ENCODE results near the gene GIMAP5.

The GIMAP5 gene

GRCh38 chr7:150737265-150738055 lies at the start of gene GIMAP5:
TSS of gene GIMAP5 (plus strand) at chr7:150737418. CDS start at chr7:150740885, 3,467 bp downstream.
- no peak for DNase-seq

GRCh38 chr7:150688630-150689029 lies 48.6 kb upstream of the GIMAP5 start:
- no peak for DNase-seq

- DNase-seq, result no peak
Observed at GRCh38 chr7:150695654-150696053, 41.6 kb upstream of the GIMAP5 start.

- no peak for DNase-seq
Observed at GRCh38 chr7:150703209-150703608, 34.0 kb upstream of the GIMAP5 start.

- DNase-seq, result no peak
Observed at GRCh38 chr7:150715293-150715692, 21.9 kb upstream of the GIMAP5 start.

- no peak for DNase-seq
Observed at GRCh38 chr7:150715738-150716137, 21.5 kb upstream of the GIMAP5 start.

GRCh38 chr7:150716368-150716767 lies 20.9 kb upstream of the GIMAP5 start, which contains the start of gene GIMAP1:
TSS of gene GIMAP1 (plus strand) at chr7:150716613. CDS start at chr7:150719048, 2,435 bp downstream.
- no peak for DNase-seq

GRCh38 chr7:150716939-150717338 lies 20.3 kb upstream of the GIMAP5 start:
- DNase-seq, result no peak

GRCh38 chr7:150717814-150718420 lies 19.3 kb upstream of the GIMAP5 start:
- DNase-seq, result no peak

GRCh38 chr7:150719436-150719835 lies 17.8 kb upstream of the GIMAP5 start:
- DNase-seq, result no peak

GRCh38 chr7:150719960-150720891 lies 17.0 kb upstream of the GIMAP5 start:
- DNase-seq, result no peak

- DNase-seq, result no peak
Observed at GRCh38 chr7:150721970-150722373, 15.2 kb upstream of the GIMAP5 start.

- no peak for DNase-seq
Observed at GRCh38 chr7:150722431-150722931, 14.7 kb upstream of the GIMAP5 start.

GRCh38 chr7:150723467-150723866 lies 13.8 kb upstream of the GIMAP5 start:
- no peak for DNase-seq

- no peak for DNase-seq
Observed at GRCh38 chr7:150727381-150727780, 9.8 kb upstream of the GIMAP5 start.

GRCh38 chr7:150728011-150728410 lies 9.2 kb upstream of the GIMAP5 start:
- DNase-seq, result no peak

- no peak for DNase-seq
Observed at GRCh38 chr7:150728609-150729008, 8.6 kb upstream of the GIMAP5 start.

GRCh38 chr7:150731916-150732315 lies 5.3 kb upstream of the GIMAP5 start:
- DNase-seq, result no peak

GRCh38 chr7:150732786-150733481 lies 4.3 kb upstream of the GIMAP5 start:
- DNase-seq, result no peak

GRCh38 chr7:150733482-150734095 lies 3.6 kb upstream of the GIMAP5 start:
- DNase-seq, result no peak

- DNase-seq, result no peak
Observed at GRCh38 chr7:150734254-150734653, 3.0 kb upstream of the GIMAP5 start.
